ENCODE measurements around the gene MAGT1.

The MAGT1 gene

GRCh38 chrX:77795124-77795523 lies 100.1 kb downstream of the MAGT1 start:
- H3K36me3 Mint-ChIP-seq (ENCODE audit: low read depth): no peaks in the 10 kb centered on the region
- H3K4me1 Mint-ChIP-seq (ENCODE audit: low read depth): no peaks in the 10 kb centered on the region
- H3K9me3 Mint-ChIP-seq: no peaks in the 10 kb centered on the region
- H3K4me3 Mint-ChIP-seq: no peak overlapping the region
- no peaks in the 10 kb centered on the region for H3K27me3 Mint-ChIP-seq
- no peak overlapping the region for H3K27ac Mint-ChIP-seq
- intact Hi-C loops (cut with micrococcal nuclease): no loop called here

- Mint-ChIP-seq H3K4me1 (ENCODE audit: low read depth) (no peaks in the 10 kb centered on the region), H3K4me3 (no peak overlapping the region), H3K9me3 (no peaks in the 10 kb centered on the region), H3K27ac (no peak overlapping the region), H3K27me3 (no peaks in the 10 kb centered on the region), H3K36me3 (ENCODE audit: low read depth) (no peaks in the 10 kb centered on the region)
- intact Hi-C loops (cut with micrococcal nuclease): no loop called here
These were observed 101.3 kb downstream of the MAGT1 start for GRCh38 chrX:77793946-77794345.

GRCh38 chrX:77788050-77788449 lies 107.2 kb downstream of the MAGT1 start:
- no peaks in the 10 kb centered on the region for H3K27me3 Mint-ChIP-seq
- H3K36me3 Mint-ChIP-seq (ENCODE audit: low read depth): peaks cover 9% of the 10 kb centered on the region
- H3K4me1 Mint-ChIP-seq (ENCODE audit: low read depth): no peaks in the 10 kb centered on the region
- no peaks in the 10 kb centered on the region for H3K9me3 Mint-ChIP-seq
- intact Hi-C loops (cut with micrococcal nuclease): loop anchor here (5.0 kb wide), 1 partner anchor 109 kb away; the partner anchor contains the start of genes COX7B and MAGT1
- no peak overlapping the region for H3K27ac Mint-ChIP-seq
- peak overlapping the region; percentile 49 for H3K4me3 Mint-ChIP-seq

- intact Hi-C loops (cut with micrococcal nuclease): loop anchor here (5.0 kb wide), 1 partner anchor 111 kb away; the partner anchor contains the start of genes COX7B and MAGT1
- peak overlapping the region; percentile 99 for H3K27ac Mint-ChIP-seq
- peak overlapping the region; percentile 99 for H3K4me3 Mint-ChIP-seq
- H3K4me1 Mint-ChIP-seq (ENCODE audit: low read depth): no peaks in the 10 kb centered on the region
- no peaks in the 10 kb centered on the region for H3K9me3 Mint-ChIP-seq
- no peaks in the 10 kb centered on the region for H3K27me3 Mint-ChIP-seq
- peaks cover 9% of the 10 kb centered on the region for H3K36me3 Mint-ChIP-seq (ENCODE audit: low read depth)
These were observed 108.9 kb downstream of the MAGT1 start for GRCh38 chrX:77786365-77786680.

- Mint-ChIP-seq H3K36me3 (ENCODE audit: low read depth) (peaks cover 9% of the 10 kb centered on the region), H3K4me1 (ENCODE audit: low read depth) (no peaks in the 10 kb centered on the region), H3K27ac (peak within 1 kb of the TSS; percentile 99), H3K4me3 (peak within 1 kb of the TSS; percentile 99), H3K27me3 (no peaks in the 10 kb centered on the region), H3K9me3 (no peaks in the 10 kb centered on the region)
- intact Hi-C loops (cut with micrococcal nuclease): loop anchor here (5.0 kb wide), 1 partner anchor 112 kb away; the partner anchor contains the start of genes COX7B and MAGT1
These were observed 109.5 kb downstream of the MAGT1 start, which contains the start of gene ATRX for GRCh38 chrX:77785486-77786364. Gene ATRX (minus strand): TSS chrX:77786216. CDS start chrX:77786001, 215 bp downstream.

GRCh38 chrX:77779695-77780094 lies 115.5 kb downstream of the MAGT1 start:
- intact Hi-C loops (cut with micrococcal nuclease): no loop called here
- Mint-ChIP-seq H3K27ac (no peak overlapping the region), H3K4me1 (ENCODE audit: low read depth) (peaks cover 22% of the 10 kb centered on the region), H3K9me3 (no peaks in the 10 kb centered on the region), H3K4me3 (peak overlapping the region; percentile 4), H3K27me3 (no peaks in the 10 kb centered on the region), H3K36me3 (ENCODE audit: low read depth) (no peaks in the 10 kb centered on the region)

- H3K27me3 Mint-ChIP-seq: no peaks in the 10 kb centered on the region
- intact Hi-C loops (cut with micrococcal nuclease): no loop called here
- H3K4me1 Mint-ChIP-seq (ENCODE audit: low read depth): peaks cover 23% of the 10 kb centered on the region
- H3K27ac Mint-ChIP-seq: no peak overlapping the region
- no peaks in the 10 kb centered on the region for H3K9me3 Mint-ChIP-seq
- H3K4me3 Mint-ChIP-seq: no peak overlapping the region
- H3K36me3 Mint-ChIP-seq (ENCODE audit: low read depth): peaks cover 5% of the 10 kb centered on the region
These were observed 118.6 kb downstream of the MAGT1 start for GRCh38 chrX:77776659-77777058.
